Vagina (tissue), 2 donors: ENCODE measurements around the gene DHX38. TPM values are rescaled to one million over a fixed set of nuclear protein-coding genes. Genes with fewer than 3 reads are reported as not detected.

Source experiments
- DNase-seq, 2 donors: peaks; one replicate each; pipeline ENCODE4 v3.0.0-alpha.2; 2017; ENCODE audit errors: extremely low spot score in 2 of 2
- H3K27ac ChIP-seq: fragments of 200-600 bp; sonication (generic); one replicate; pipeline ENCODE4 v1.5.1; 2019
- H3K27me3 ChIP-seq: fragments of 200-600 bp; sonication (generic); one replicate; pipeline ENCODE4 v1.5.1; 2019
- H3K36me3 ChIP-seq, 2 donors: fragments of 200-600 bp; sonication (generic); one replicate each; pipeline ENCODE4 v1.5.1; 2017 to 2019
- H3K4me1 ChIP-seq: fragments of 200-600 bp; sonication (generic); one replicate; pipeline ENCODE4 v1.5.1; 2019
- H3K4me3 ChIP-seq, 2 donors: fragments of 200-600 bp; sonication (generic); 1 replicate in 1 of 2; 2 replicates in 1 of 2; pipeline ENCODE4 v1.5.1; 2016 to 2019
- H3K9me3 ChIP-seq: fragments of 200-600 bp; sonication (generic); one replicate; pipeline ENCODE4 v1.5.1; 2019
- POLR2A ChIP-seq, 2 donors: fragments of 450-650 bp; IDR thresholded peaks; one replicate each; pipeline ENCODE4 v1.6.1; 2017; ENCODE audit warnings: antibody characterized with exemption in 2 of 2, mild to moderate bottlenecking in 2 of 2, moderate library complexity in 2 of 2
- POLR2AphosphoS5 ChIP-seq, 2 donors: sonication (generic); formaldehyde crosslinking; IDR thresholded peaks; one replicate each; pipeline ENCODE4 v1.9.0; 2017; ENCODE audit warnings: antibody characterized with exemption in 2 of 2, mild to moderate bottlenecking in 2 of 2, low read depth in 1 of 2; ENCODE audit not compliant: insufficient read depth in 1 of 2
- intact Hi-C: fragments of 100-400 bp; cut with DNase I; formaldehyde crosslinking; loops from one replicate; pipeline ENCODE4 v1.15.1; 2023
- total RNA-seq: library from RNA; depleted of rRNA; stranded (reverse); fragments of >200 nt; gene quantifications from one replicate; pipeline ENCODE4 v1.2.3, GENCODE V29; 2016
- TF ChIP-seq, protein P1 (sequence below), 3 experiments: fragments of 450-650 bp in 2 of 3; fragments of 200-600 bp in 1 of 3; sonication (generic) in 1 of 3; IDR thresholded peaks; one replicate each; pipeline ENCODE4 v1.5.1; 2017 to 2019; ENCODE audit warnings: antibody characterized with exemption in 3 of 3, mild to moderate bottlenecking in 2 of 3, moderate library complexity in 2 of 3

Gene DHX38
- total RNA-seq, 1 donor from 2014 or later: 54.8 TPM

DNA sequence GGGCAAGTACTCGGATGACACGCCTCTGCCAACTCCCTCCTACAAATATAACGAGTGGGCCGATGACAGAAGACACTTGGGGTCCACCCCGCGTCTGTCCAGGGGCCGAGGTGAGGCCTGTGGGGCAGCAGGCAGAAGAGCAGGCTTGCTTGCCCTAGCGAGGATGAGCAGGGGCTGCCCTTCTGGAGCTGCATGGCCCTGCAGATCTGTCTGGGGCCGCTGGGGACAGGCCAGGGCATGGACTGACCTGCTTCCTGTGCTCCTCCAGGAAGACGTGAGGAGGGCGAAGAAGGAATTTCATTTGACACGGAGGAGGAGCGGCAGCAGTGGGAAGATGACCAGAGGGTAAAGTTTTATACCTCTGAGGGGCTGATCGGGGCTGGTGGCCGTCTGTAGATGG, 5.3 kb downstream of the DHX38 start:
- Histone ChIP-seq H3K27me3 (no peaks in the 10 kb centered on the region), H3K36me3 (peaks cover 0 to 76% of the 10 kb centered on the region in 2 donors), H3K4me1 (peaks cover 22% of the 10 kb centered on the region), H3K9me3 (no peaks in the 10 kb centered on the region), H3K27ac (no peak overlapping the region), H3K4me3 (no peak overlapping the region)
- DNase-seq: no peak
- TF ChIP-seq, protein P1, sequence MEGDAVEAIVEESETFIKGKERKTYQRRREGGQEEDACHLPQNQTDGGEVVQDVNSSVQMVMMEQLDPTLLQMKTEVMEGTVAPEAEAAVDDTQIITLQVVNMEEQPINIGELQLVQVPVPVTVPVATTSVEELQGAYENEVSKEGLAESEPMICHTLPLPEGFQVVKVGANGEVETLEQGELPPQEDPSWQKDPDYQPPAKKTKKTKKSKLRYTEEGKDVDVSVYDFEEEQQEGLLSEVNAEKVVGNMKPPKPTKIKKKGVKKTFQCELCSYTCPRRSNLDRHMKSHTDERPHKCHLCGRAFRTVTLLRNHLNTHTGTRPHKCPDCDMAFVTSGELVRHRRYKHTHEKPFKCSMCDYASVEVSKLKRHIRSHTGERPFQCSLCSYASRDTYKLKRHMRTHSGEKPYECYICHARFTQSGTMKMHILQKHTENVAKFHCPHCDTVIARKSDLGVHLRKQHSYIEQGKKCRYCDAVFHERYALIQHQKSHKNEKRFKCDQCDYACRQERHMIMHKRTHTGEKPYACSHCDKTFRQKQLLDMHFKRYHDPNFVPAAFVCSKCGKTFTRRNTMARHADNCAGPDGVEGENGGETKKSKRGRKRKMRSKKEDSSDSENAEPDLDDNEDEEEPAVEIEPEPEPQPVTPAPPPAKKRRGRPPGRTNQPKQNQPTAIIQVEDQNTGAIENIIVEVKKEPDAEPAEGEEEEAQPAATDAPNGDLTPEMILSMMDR (IDR thresholded peaks at IDR 0.05): no peak
- TF ChIP-seq POLR2A (IDR thresholded peaks at IDR 0.05) (no peak), POLR2AphosphoS5 (IDR thresholded peaks at IDR 0.05; ENCODE audit: insufficient read depth in 1 of 2, low read depth in 1 of 2) (no peak)
- intact Hi-C loops: no loop called here

DNA sequence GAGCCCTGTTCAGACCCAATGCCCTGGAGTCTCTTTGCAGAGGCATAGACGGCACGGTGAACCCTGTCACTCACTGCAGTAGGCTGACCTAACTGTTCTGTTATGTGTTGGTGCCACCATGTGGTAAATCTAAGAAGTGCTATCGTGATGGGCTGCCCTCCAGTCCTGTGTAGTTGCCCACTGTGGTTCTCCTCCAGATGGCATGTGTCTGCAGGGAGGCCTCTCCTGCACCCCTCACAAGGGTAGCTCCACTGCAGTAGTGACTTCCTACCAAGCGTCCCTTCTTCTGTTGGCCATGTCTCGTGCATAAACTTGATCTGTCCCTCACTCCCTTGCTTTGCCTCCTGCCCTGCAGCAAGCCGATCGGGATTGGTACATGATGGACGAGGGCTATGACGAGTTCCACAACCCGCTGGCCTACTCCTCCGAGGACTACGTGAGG, 5.8 kb downstream of the DHX38 start:
- H3K27me3 ChIP-seq: no peaks in the 10 kb centered on the region
- no peaks in the 10 kb centered on the region for H3K9me3 ChIP-seq
- intact Hi-C loops: no loop called here
- peaks cover 18% of the 10 kb centered on the region for H3K4me1 ChIP-seq
- no peak overlapping the region for H3K4me3 ChIP-seq
- H3K27ac ChIP-seq: no peak overlapping the region
- DNase-seq: no peak
- H3K36me3 ChIP-seq: peaks cover 0 to 81% of the 10 kb centered on the region in 2 donors
- TF ChIP-seq POLR2AphosphoS5 (IDR thresholded peaks at IDR 0.05; ENCODE audit: insufficient read depth in 1 of 2, low read depth in 1 of 2): no peak
- TF ChIP-seq POLR2A (IDR thresholded peaks at IDR 0.05): no peak
- TF ChIP-seq, protein P1 (IDR thresholded peaks at IDR 0.05): peak in 1 of 3 experiments; percentile 13

DNA sequence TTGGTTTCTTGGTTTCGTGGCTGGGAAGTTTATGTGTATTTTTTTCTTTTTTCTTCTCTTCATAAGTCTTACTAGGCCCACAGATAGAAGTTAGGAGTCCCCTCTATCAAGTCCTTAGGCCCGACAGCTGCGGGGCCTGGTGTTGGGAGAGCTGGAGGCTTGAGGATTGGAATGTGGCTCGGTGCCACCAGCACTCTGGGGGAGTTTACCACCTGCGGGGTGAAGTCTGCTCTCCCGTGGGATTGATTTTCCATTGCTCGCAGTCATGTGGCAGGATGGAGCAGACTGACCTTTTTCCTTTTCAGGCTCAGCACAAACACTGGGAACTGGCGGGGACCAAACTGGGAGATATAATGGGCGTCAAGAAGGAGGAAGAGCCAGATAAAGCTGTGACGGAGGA, 7.5 kb downstream of the DHX38 start:
- no peaks in the 10 kb centered on the region for H3K9me3 ChIP-seq

DNA sequence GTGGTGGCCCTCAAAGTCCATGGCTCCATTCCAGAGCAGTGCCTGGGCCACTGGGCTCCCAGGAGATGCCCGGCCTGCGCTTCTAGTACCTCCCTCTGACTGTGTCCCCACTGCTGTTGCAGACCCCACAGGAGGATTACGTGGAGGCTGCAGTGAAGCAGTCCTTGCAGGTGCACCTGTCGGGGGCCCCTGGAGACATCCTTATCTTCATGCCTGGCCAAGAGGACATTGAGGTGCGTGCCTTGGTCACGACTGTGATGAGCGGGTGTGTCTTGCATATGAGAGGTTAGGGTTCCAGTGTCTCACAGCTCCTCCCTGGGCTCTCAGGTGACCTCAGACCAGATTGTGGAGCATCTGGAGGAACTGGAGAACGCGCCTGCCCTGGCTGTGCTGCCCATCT, 11.3 kb downstream of the DHX38 start:
- no peaks in the 10 kb centered on the region for H3K9me3 ChIP-seq
- no peaks in the 10 kb centered on the region for H3K4me1 ChIP-seq
- no peak overlapping the region for H3K4me3 ChIP-seq
- H3K36me3 ChIP-seq: peaks cover 9 to 100% of the 10 kb centered on the region in 2 donors
- TF ChIP-seq, protein P1 (IDR thresholded peaks at IDR 0.05): no peak
- TF ChIP-seq POLR2A (IDR thresholded peaks at IDR 0.05) (no peak), POLR2AphosphoS5 (IDR thresholded peaks at IDR 0.05; ENCODE audit: insufficient read depth in 1 of 2, low read depth in 1 of 2) (no peak)
- no peak overlapping the region for H3K27ac ChIP-seq
- intact Hi-C loops: no loop called here
- DNase-seq: no peak
- no peaks in the 10 kb centered on the region for H3K27me3 ChIP-seq

More for the DNA sequence above, 7.5 kb downstream of the DHX38 start:
- intact Hi-C loops: no loop called here
- Histone ChIP-seq H3K27ac (no peak overlapping the region), H3K27me3 (no peaks in the 10 kb centered on the region), H3K36me3 (peaks cover 6 to 98% of the 10 kb centered on the region in 2 donors), H3K4me3 (no peak overlapping the region), H3K4me1 (peaks cover under 1% of the 10 kb centered on the region)
- no peak for DNase-seq
- TF ChIP-seq, protein P1 (IDR thresholded peaks at IDR 0.05): no peak
- TF ChIP-seq POLR2AphosphoS5 (IDR thresholded peaks at IDR 0.05; ENCODE audit: insufficient read depth in 1 of 2, low read depth in 1 of 2) (no peak), POLR2A (IDR thresholded peaks at IDR 0.05) (no peak)

DNA sequence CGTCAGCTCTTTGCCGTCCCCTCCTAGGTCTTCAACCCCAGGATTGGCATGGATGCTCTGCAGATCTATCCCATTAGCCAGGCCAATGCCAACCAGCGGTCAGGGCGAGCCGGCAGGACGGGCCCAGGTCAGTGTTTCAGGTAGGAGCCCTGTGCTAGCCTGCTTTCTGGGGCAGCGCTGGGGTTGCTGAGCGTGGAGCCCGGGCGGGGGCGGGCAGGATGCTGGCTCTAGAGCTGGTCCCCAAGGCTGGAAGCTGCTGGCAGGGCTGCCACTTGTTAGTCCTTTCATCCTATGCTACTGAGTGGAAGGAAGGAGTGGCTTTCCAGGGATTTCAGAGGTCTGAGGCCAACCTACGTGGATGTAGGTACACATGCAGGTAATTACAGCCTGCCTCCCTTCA, 12.3 kb downstream of the DHX38 start:
- H3K9me3 ChIP-seq: no peaks in the 10 kb centered on the region
- peaks cover 9 to 100% of the 10 kb centered on the region in 2 donors for H3K36me3 ChIP-seq
- H3K4me1 ChIP-seq: no peaks in the 10 kb centered on the region
- TF ChIP-seq POLR2AphosphoS5 (IDR thresholded peaks at IDR 0.05; ENCODE audit: insufficient read depth in 1 of 2, low read depth in 1 of 2): no peak
- no peak for TF ChIP-seq POLR2A (IDR thresholded peaks at IDR 0.05)
- TF ChIP-seq, protein P1 (IDR thresholded peaks at IDR 0.05): no peak
- no peak overlapping the region for H3K4me3 ChIP-seq
- no peaks in the 10 kb centered on the region for H3K27me3 ChIP-seq
- peak in 1 of 2 donors; percentile 67 for DNase-seq
- H3K27ac ChIP-seq: no peak overlapping the region
- intact Hi-C loops: no loop called here
